GM12801 (cell line): ENCODE measurements around the gene ARFGEF3.

Experiments used
- CTCF ChIP-seq: IDR thresholded peaks from one replicate; pipeline ENCODE4 v1.5.1; 2011; ENCODE audit warnings: control low read depth; ENCODE audit not compliant: insufficient read length; ENCODE audit errors: extremely low read depth

The ARFGEF3 gene

GRCh38 chr6:138336221-138336620, 174.5 kb downstream of the ARFGEF3 start:
- no peak for TF ChIP-seq CTCF

- TF ChIP-seq CTCF, result no peak
Measured at GRCh38 chr6:138337076-138337475, 175.3 kb downstream of the ARFGEF3 start.

GRCh38 chr6:138339024-138339423, 177.3 kb downstream of the ARFGEF3 start:
- TF ChIP-seq CTCF, result no peak

GRCh38 chr6:138341176-138341575, 179.4 kb downstream of the ARFGEF3 start:
- no peak for TF ChIP-seq CTCF

- TF ChIP-seq CTCF, result no peak
Measured at GRCh38 chr6:138343112-138343511, 181.4 kb downstream of the ARFGEF3 start.

- TF ChIP-seq CTCF, result no peak
Measured at GRCh38 chr6:138345565-138346285, 184.0 kb downstream of the ARFGEF3 start.

- no peak for TF ChIP-seq CTCF
Measured at GRCh38 chr6:138346302-138347195, 184.8 kb downstream of the ARFGEF3 start.
